NCI-H1694 (cell line): ENCODE measurements around the gene LEMD1.
A peak's percentile ranks its signal among the peaks of the same experiment; 100 is the strongest.

Source experiments
- DNase-seq: peaks from one replicate; lab custom pipeline; 2025; lab: John Stamatoyannopoulos, UW

The LEMD1 gene, protein sequence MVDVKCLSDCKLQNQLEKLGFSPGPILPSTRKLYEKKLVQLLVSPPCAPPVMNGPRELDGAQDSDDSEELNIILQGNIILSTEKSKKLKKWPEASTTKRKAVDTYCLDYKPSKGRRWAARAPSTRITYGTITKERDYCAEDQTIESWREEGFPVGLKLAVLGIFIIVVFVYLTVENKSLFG

DNA sequence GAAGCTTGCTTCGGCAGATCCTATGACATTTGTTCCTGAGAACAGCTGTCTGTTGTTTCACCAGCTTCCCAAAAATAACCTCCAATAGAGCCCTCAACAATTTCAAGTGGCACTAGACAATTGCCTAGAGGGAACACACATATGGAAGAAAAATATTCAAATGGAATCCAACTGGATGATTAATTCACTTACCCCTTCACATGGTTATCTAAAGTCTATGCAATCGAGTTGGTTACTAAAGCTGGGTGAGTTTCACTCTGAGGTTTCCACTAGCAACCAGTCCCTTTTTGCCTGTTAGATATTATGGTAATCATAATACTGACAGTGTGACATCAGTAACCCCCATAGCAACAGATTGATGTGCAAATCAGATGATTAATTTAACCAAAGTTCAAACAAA lies at the start of gene LEMD1:
Gene LEMD1 (minus strand): TSS at position 259 of the 400 bp plus-strand sequence. CDS start 1,520 bp downstream, outside the sequence.
- DNase-seq: peak; percentile 23

DNA sequence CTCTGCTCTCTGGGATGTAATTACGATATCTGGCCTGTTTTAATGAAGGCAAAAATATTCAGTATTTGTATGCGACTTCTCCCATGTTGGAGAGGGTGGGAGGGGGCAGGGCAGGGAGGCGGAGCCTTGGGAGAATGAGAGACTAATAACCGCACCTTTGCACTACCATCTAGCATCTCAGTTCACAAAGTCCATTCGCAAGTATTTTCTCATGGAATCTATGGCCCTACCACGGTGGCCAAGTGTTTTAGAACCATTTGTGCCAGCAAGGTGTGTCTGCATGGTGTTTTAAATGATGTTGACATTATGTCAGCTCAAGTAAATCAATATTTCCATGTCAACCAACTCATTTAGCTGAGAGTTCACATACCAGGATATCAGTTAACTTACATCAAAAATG lies 48.3 kb upstream of the LEMD1 start:
- no peak for DNase-seq

DNA sequence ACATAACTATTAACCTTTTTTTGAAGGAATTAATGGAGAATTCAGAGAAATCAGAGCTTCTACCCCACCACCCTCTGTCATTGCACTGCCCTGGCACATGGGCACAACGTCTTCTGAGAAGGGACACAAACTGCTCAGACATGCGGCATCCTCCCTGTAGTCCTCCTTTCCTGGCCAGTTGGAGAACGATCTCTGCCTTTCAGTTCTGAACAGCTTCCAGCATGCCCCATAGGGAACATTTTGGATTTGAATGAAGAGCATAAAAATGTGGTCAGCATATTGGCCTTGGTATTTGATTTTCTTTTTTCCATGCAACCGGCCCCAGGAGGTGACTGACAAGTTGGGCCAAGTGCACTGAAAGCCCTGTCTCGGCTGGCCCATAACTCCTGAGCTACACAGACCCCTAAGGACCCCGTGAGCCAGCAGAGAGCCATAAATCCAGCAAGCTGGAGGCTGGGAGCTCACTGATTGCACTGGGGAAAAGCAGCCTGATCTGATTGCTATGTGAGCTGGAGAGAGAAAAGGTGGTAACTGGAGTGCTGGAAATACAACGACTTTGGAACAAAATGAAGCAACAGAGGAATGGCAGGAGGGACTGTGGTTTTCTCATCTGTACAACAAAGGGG lies 44.9 kb upstream of the LEMD1 start:
- no peak for DNase-seq

DNA sequence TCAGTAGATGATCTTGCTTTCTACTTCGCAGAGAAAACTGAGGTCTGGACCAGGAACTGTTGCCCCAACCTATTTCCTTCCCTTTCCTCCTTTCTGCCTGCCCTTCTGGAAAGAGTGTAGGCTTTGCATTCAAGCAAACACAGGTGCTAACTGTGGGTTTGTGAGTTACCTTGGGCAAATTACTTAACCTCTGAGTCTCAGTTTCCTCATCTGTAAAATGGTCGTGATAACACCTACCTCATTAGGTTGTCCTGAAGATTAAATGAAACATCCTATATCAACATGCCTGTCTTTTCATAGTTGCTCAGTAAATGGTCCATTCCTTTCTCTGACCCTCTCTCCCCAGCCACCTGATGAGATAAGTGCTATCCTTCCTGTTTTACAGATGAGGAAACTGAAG lies 43.5 kb upstream of the LEMD1 start:
- no peak for DNase-seq

DNA sequence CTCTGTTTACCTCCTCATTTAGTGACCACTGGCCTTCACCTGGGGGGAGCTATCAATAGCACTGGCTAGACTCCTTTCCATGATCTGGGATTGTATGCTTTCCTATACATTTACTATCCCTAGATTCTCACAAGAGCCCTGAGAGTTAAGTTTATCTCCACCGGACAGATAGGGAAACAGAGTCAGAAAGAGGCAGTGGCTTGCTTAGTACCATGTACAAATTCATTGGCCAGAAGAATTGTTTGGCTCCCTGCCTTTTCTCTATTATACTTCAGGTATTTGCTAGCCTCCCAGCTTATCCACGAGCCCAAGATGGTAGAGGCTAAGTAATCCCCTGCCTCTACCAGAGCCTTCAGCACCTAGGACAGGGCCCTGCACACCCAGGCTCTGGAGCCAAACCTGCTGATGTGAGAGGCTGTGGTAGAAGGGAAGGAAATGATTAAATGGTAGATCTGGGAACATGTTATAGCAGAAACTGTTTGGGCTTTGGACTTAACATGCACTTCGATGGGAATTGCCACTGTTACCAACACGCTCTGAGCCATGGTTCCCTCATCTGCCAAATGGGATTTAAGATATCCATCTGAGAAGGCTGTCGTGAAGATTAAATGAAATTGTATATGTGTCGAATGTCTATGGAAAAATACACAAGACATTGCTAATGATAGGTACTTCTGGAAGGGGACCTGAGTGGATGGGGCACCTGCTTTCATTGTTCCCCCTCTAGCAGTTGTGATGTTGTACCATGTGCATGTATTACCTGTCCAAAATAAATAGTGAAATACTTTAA lies 37.1 kb upstream of the LEMD1 start:
- no peak for DNase-seq

DNA sequence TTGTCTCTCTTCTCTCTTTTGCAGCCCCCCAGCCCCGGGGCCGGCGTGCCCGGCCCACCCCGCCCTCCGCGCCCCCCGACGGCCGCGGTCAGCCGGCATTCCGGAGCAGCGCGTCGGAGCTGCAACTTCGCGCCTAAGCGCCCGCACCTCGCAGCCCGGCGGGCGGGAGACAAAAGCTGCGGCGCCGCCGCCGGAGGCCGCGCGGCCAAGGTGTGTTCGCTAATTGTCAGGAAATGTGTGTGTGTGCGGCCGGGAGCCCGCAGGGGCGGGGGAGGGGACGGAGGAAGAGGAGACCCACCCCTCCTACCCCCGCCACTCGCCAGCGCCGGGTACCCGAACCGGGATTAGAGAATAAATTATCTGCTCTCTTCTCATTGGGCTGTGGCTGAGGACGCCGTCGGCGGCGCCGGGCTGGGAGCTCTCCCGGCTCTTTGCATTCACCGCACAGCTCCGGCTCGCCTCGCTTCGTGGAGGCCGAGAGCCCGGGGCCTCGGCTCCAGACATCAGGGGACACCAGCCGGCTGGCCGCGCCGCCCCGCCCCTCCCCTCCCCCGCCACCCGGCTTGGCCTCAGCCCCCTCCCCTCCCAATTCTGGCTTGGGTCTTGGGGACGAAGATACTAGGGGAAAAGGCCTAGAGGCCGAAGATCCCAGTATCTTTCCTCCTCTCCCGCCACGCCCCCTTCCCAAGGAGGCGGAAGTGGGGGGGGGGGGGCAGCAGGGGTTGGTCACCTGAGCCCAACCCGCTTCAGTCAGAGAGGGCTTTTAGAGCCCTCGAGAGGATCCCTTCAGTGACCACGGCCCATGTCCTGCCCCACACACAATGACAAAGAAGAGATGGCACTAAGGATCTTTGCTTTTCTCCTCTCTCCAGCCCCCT lies 35.3 kb upstream of the LEMD1 start:
- no peak for DNase-seq

DNA sequence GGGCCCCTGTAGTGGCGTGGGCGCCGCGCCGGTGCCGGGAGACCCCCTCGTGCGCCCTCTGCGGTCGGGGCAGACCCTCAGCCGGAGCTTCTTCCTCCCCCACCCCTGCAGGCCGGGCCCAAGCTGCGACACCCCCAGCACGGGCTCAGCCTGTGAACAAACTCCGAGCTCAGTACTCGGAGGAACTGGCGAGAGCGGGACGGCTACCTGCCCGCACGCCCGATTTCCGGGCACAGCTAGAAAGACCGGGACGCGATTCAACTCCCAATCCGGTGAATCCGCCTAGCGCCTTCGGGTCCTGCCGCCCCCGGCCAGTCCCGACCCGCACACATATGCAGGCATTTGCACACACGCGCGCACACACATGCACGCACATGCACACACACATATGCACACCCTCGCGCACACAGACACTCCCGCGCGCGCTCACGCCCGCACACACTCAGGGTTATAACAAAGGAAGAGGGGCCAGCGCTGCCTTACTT lies 34.6 kb upstream of the LEMD1 start:
- no peak for DNase-seq

DNA sequence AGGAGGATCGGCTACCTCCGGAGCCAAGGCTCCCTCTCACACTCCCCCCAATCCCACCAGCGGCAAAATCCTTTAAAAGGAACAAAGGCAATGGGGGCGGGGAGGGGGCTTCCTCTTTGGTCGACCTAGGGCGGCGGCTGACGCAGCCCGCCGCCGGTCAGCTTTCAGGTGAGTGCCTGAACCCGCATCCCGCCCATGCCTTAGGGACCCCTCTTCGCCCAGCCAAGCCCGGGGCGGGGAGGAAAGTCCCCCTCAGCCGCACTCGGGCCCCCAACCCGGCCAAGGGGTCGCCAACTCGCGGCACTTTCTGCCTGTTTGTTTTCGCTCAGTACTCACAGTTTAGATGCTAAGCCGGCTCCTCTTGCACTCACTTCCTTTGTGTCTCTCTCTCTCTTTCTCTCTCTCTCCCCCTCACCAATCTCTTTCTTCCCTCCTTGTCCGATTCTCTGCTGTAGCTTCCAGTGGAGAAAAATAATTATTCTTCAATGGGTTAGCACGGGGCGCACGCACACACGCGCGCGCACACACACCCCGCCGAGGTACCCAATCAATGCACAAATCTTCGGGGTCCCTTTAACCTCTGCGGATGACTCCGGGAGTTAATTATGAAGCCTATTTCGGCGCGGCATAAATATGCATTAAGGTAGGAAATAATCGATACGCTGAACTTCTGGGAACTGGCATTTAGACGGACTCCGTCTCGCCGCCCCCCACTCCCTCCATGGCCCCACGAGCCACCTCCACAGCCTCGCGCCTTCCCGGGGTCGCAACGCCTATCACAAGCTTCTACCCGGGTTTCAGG lies 33.9 kb upstream of the LEMD1 start, which contains the start of gene BLACAT1:
Gene BLACAT1 (minus strand): TSS at position 465 of the 802 bp plus-strand sequence.
- no peak for DNase-seq

DNA sequence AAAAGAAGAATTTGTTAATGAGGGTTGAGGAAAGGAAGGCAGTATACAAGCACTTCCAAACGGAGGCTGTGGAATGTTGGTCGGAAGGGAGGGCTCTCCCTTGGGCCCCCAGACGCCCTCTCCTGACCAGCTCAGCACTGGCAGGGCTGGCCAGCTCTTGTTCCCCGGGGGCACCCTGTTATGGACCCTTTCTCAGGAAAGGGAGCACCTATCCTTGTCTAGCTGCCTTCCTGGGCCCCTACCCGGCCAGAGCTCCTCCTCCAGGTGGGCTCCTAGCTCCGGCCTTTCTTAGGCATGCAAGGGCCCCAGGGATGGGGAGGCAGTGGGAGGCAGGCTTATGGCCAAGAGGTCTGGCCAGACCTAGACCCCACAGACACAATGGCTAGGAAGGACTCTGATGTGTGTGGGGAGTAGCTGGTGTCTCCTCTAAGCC lies 33.1 kb upstream of the LEMD1 start:
- no peak for DNase-seq

DNA sequence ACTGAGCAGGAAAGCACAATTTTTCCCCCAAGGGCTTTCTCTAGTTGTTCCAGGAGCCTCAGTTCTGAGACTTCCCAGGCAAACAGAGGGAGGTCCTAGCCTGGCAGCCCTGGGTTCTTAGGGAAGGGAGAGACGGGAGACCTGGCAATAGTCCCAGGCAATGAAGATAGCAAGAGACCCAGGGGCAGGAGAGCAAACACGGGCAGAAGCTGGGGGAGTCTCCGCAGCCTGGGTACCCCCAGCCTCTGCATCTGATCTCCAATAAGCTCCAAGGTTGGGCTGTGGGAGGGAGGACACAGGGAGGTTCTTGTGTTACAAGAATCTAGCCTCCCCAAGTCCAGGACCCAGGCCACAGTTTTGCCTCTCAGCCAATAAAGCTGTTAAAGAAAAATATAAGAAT lies 31.6 kb upstream of the LEMD1 start:
- no peak for DNase-seq

DNA sequence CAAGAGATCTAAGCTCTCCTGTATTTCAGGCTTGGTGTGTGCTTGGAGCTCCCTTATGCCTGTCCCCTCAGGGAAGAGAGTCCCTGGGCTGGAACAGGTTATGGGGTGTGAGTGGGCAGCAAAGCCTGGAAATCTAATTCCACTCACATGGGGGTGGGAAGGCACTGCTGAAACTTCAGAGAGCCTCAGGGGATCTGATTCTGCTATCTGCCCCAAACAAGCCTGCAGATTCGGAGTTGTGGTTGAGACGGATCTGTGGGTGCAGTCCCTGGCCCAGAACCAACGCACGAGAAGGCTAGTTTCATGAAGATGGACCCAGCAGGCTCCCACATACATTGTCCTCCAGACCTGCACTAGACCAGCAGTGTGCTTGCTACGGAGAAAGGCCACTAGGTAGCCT lies 31.1 kb upstream of the LEMD1 start:
- DNase-seq: no peak

DNA sequence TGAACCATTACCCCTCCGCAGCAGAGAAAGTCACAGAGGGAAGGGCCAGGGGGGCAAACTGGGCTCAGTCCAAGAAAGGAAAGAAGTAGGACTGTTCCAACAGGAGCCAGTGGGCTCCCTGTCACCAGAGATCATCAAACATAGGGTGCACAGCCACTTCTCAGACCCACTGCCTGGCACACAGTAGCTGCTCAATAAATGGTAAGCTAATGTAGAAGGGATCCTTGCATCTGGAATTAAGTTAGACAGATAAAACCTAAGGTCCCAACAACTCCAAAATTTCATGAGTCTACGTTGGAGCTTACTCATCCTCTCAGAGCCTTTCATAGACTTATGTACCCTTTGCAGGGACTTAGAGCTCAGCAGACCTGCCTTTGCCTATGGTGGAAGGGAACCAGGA lies 30.5 kb upstream of the LEMD1 start:
- no peak for DNase-seq

DNA sequence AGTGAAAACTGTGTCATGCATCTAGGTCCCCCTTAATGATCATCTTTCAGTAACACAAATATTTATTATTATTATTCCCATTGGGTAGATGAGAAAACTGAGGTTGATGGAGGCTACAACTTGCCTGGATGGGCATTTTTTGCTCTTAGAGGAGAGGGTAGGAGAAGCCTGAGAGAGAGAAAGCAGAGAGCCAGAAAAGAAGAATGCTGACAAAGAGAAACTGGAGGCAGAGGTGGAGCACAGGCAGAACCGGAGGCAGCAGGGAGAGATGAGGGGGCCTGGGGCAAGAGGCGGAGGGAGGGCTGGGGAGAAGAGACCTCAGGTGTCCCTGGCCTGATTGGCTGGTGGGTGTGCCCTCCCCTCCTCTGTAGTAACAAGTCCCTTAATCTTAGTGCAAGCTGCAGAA lies 29.9 kb upstream of the LEMD1 start:
- DNase-seq: no peak

DNA sequence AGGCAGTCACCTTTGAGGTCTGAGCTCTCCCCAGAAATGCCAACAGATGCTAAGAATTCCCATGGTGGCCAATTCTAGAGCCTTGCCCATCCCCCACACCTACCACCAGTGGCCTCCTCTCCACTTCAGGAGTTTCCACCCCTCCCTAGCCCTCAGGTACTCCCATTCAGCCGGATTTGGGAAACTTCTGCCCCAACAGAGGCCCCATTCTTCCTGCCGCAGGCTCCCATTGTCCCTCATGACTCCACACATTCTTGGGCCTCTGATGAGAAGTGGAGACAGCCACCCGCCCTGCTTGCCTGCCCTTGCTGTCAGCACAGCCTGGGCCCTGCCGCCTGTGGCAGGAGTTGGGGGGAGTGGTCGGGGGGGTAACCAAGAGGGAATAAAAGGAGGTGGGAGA lies 29.3 kb upstream of the LEMD1 start:
- no peak for DNase-seq

DNA sequence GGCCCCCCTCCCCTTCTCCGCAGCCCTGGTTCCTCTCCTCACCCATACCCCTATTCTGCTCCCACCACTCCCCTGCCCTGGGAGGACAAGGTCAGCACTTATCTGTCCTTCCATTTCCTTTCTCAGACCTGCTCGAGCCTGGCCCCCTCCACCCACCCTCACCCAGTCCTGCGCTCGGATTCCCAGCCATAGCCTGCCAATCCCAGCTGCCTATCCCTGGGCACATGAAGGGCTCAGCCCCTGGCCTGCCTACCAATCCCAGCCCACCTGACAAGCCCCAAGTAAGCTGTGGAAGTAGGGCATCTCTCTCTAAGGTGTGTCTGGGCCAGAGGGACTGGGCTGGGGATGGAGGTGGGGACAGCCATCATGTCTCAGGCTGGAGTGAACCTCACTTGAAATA lies 28.6 kb upstream of the LEMD1 start:
- DNase-seq: no peak

DNA sequence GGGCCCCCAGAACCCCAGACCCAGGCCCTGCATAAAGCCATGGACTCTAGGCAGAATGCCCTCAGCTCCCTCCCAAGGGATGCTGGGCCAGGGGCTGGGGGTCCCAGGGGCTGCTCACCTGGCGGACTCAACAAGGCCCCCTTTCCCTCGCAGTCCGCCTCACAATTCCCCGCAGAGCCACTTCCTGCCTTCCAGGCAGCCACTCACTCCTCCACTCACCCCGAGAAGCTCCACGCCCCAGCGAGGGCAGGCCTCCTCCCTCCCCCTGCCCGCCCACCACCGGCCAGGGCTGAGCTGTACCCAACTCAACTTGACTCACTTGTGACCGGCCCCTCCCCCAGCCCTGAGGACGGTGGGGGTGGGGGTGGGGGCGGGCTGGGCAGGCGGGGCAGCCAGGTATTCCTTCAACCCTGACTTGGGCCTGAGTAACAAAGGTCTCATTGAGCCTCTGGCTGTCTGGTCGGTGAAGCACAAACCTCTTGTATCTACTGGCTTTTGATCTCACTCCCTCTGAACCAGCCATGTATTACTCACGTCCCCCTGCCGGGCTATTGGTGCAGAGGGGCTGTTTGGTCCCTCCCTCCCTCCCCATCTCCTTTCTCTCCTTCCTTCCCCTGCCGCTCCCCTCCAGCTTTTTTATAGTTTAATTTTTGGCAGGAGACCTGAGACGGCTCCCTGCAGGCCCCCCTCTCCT lies 28.0 kb upstream of the LEMD1 start:
- no peak for DNase-seq

DNA sequence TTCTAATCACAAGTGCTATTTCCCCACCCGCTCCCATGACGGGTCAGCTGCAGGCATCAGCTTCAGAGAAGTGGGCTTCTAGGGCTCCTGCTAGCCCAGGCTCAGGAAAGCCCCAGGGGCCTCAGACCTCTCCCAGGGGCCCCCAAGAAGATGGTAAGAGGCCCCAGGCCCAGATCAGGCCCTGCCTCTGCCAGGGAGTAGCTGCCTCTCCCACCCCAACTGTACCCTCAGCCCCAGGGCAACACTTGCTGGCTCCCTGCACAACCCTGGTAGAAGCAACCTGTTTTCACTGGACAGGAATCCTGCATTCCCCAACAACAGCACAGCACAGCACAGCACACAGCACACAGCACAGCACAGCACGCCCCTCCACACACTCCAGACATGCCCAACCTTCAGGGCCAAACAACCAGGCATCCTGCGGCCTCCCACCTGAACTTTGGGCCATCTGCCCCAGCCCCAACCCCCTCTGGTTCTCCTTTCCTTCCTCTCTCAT lies 27.4 kb upstream of the LEMD1 start:
- DNase-seq: no peak

DNA sequence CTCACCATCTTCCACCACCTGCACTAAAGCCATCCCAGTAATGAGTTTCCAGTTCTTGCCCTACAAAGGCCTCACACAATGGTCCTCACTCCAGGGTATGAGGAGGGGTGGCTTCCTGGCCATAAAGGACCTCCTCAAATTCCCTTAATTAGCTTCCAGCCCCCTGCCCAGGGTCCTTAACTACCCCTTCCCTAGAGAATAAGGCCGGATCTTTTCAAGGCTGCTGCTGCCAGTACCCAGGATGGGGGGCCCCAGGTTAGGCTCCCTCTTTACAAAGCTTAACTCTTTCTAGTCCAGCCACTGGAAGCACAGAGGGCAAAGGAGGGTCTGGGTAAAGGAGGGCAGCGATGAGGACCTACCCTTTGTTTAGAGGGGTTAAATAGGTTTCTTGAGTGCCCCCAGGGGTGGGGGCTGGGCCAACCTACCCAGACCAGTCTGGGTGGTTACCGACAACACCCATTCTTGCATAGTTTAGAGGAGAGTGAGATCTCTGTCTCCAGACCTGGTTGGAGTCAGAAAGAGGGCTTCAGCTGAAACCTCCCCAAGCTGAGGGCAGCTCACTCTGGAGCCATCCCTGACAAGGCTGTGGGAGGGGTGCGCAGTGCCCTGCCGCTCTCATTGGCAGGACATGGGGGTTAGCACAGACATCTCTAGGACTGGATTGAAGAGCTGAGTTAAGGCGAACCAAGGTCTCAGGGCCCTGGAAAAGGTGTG lies 26.8 kb upstream of the LEMD1 start:
- DNase-seq: no peak

DNA sequence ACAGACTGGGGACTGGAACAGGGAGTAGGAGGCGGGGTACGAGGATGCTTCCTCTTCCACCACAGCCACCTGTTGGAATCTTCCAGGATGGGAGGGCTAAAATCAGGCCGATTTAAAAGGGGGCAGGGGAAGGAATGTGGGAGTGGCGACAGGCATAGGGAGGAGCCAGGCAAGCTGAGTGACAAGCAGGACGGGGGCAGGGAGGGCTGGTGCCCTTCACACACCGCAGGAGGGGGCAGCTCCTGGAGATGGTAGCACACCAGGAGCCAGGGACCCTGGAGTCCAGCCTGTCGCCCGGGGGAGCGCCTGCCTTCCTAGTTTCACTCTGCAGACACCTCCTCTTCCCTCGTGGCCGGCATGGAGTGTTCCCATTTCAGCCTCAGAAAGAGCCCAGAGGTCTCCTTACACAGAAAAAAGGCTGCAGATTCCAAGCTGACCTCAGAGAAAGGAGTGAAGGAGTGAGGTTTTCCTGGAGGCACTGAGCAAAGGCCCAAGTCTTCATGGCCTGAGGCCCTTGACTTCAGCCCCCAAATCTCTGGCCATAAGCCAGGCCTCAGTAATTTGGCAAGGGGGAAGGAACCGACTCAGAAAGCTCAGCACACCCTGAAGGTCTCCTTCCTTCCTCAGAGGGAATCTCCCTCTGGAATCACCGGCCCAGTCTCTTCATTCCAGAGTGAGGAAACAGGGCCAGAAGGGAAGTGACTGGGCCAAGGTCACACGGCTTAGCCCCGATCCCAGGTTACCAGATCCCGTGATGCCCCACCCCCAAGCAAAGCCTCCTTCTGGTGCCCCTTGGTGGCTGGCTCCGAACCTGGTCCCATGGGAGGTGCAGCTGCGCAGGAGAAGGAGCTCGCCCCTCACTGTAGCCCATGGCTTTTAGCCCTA lies 25.8 kb upstream of the LEMD1 start:
- no peak for DNase-seq
